Right lobe of liver (tissue), 6 donors: ENCODE data around the gene GJB2. TPM values are rescaled to one million over a fixed set of nuclear protein-coding genes. Genes with fewer than 3 reads are reported as not detected.

ENCODE experiments used
- ATAC-seq, 4 donors: fragments of 200-7000 bp; cut with Tn5 transposase; one replicate each; pipeline ENCODE4 v1.9.1; 2020; ENCODE audit warnings: mild to moderate bottlenecking in 4 of 4, moderate library complexity in 4 of 4
- DNase-seq, 3 donors: peaks; one replicate each; pipeline ENCODE4 v3.0.0-alpha.2; 2020
- H3K27ac ChIP-seq, 3 donors: fragments of 200-600 bp; one replicate each; pipeline ENCODE4 v1.8.0; 2022
- H3K27me3 ChIP-seq, 2 donors: fragments of 200-600 bp; one replicate each; pipeline ENCODE4 v1.8.0; 2022
- H3K36me3 ChIP-seq, 4 donors: fragments of 200-600 bp; sonication (generic) in 1 of 4; one replicate each; pipeline versions ENCODE4 v1.5.1 to v1.8.0; 2017 to 2022; ENCODE audit warnings: control low read depth in 1 of 4
- H3K4me1 ChIP-seq, 4 donors: fragments of 200-600 bp; sonication (generic) in 1 of 4; one replicate each; pipeline versions ENCODE4 v1.5.1 to v1.8.0; 2017 to 2022; ENCODE audit warnings: control low read depth in 1 of 4
- H3K4me3 ChIP-seq, 3 donors: fragments of 200-600 bp; one replicate each; pipeline ENCODE4 v1.8.0; 2022
- H3K9me3 ChIP-seq, 4 donors: fragments of 200-600 bp; sonication (generic) in 1 of 4; one replicate each; pipeline versions ENCODE4 v1.5.1 to v1.8.0; 2017 to 2022; ENCODE audit warnings: control low read depth in 1 of 4
- POLR2A ChIP-seq: fragments of 450-650 bp; IDR thresholded peaks from one replicate; pipeline ENCODE4 v1.6.1; 2017; ENCODE audit warnings: antibody characterized with exemption, mild to moderate bottlenecking
- WGBS: methylation state at CpG from one replicate; pipeline ENCODE4 v1.1.6; 2018; ENCODE audit warnings: low coverage, low lambda C conversion rate; ENCODE audit not compliant: insufficient coverage; ENCODE audit errors: missing lambda C conversion rate; 5-methylcytosine and 5-hydroxymethylcytosine counted together
- intact Hi-C, 2 donors: fragments of 100-400 bp; cut with DNase I; formaldehyde crosslinking; loops; one replicate each; pipeline versions ENCODE4 v1.11.2 to v1.14.1; 2022
- total RNA-seq, 6 experiments: library from RNA; depleted of rRNA in 2 of 6; stranded (reverse); fragments of >200 nt in 2 of 6; fragmentation: NEBNext Ultra II Directional in 3 of 6; extraction: Animal tissue kit (Norgen Biotek cat#: 25700) in 3 of 6; gene quantifications; one replicate each; pipeline versions ENCODE4 v1.1.0 to v1.2.4, GENCODE V29; 2016 to 2023
- TF ChIP-seq, protein P1 (sequence below), 4 donors: fragments of 200-600 bp in 3 of 4; fragments of 450-650 bp in 1 of 4; IDR thresholded peaks; one replicate each; pipeline versions ENCODE4 v1.5.1 to v1.8.0; 2016 to 2022; ENCODE audit warnings: antibody characterized with exemption in 4 of 4, mild to moderate bottlenecking in 2 of 4
- donor health status: DM: no; HTN: yes; CAD: no.
- donor health status: DM: no; HTN: no; CAD: no.
- donor health status: DM: no; HTN: no; CAD: no.
- donor health status: DM: no; HTN: yes; CAD: no.
- donor health status: DM: no; HTN: yes; CAD: no.

The GJB2 gene
- total RNA-seq, 6 experiments from 2014 or later = 21.8 to 40.0 (median 30.0) TPM

DNA sequence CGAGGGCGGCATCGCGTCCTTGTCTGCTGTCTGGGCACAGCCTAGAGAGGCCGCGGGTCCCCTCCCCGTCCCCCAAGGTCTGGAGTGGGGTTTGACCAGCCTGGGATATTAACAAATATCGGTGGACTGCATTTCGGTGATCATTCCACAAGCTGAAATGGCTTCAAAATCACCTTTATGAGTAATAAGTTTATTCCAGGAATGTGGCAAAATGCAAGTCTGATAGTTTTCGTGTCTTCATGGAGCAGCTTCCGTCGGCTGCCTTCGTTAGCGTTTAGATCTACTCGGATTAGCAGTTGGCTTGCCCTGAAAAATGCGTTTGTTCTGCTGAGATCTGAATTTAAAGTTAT, 30.8 kb downstream of the GJB2 start:
- no peak overlapping the region for H3K4me3 ChIP-seq
- ATAC-seq = no peak
- TF ChIP-seq, protein P1, sequence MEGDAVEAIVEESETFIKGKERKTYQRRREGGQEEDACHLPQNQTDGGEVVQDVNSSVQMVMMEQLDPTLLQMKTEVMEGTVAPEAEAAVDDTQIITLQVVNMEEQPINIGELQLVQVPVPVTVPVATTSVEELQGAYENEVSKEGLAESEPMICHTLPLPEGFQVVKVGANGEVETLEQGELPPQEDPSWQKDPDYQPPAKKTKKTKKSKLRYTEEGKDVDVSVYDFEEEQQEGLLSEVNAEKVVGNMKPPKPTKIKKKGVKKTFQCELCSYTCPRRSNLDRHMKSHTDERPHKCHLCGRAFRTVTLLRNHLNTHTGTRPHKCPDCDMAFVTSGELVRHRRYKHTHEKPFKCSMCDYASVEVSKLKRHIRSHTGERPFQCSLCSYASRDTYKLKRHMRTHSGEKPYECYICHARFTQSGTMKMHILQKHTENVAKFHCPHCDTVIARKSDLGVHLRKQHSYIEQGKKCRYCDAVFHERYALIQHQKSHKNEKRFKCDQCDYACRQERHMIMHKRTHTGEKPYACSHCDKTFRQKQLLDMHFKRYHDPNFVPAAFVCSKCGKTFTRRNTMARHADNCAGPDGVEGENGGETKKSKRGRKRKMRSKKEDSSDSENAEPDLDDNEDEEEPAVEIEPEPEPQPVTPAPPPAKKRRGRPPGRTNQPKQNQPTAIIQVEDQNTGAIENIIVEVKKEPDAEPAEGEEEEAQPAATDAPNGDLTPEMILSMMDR (IDR thresholded peaks at IDR 0.05) = no peak
- no peak for TF ChIP-seq POLR2A
- intact Hi-C loops = no loop called here
- no peaks in the 10 kb centered on the region for H3K36me3 ChIP-seq
- no peak overlapping the region for H3K27ac ChIP-seq
- no peaks in the 10 kb centered on the region for H3K9me3 ChIP-seq
- 68% methylated on average over 10 of the region's 16 CpGs for WGBS
- no peak for DNase-seq
- peaks cover 0 to 13% (median 0%) of the 10 kb centered on the region in 4 donors for H3K4me1 ChIP-seq
- H3K27me3 ChIP-seq = peaks cover 4 to 47% of the 10 kb centered on the region in 2 donors

DNA sequence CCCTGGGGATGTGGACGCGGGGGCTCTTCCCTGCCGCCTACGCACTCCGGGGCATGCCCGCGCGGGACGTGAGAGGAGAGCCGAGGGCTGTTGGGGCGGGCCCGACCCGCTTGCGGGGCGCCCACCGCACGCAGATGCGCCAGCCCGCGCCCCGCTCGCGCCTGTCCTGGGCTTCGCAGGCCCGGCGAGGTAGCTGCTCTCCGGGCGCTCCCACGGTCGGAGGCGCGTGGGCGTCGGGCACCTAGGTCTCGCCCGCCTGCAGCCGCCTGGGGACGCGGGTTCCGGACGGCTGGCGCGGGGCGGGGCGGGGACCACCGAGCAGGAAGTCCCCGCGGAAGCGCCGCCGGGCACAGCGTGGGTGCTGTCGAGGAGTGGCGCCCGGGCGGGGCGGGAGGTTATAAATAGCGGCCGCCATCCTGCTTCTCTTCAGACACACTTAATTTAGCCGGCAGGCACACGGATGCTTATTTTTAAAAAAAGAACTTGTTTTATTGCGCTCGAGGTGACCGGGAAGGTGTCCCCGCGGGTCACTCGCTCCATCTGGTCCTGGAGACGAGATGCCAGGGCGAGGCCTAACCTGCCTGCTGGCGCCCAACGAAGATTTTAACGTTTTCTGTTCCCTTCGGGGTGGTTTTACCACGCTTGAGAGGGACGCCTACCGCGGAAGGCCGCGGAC, 31.3 kb downstream of the GJB2 start:
- Histone ChIP-seq H3K36me3 (no peaks in the 10 kb centered on the region), H3K9me3 (no peaks in the 10 kb centered on the region), H3K27me3 (peaks cover 4 to 47% of the 10 kb centered on the region in 2 donors), H3K4me3 (peak overlapping the region; percentile 13 to 38 (median 30)), H3K4me1 (peaks cover 0 to 13% (median 0%) of the 10 kb centered on the region in 4 donors), H3K27ac (no peak overlapping the region)
- DNase-seq (no peak), ATAC-seq (no peak)
- WGBS = 7% methylated on average over 17 of the region's 79 CpGs
- intact Hi-C loops = no loop called here
- TF ChIP-seq, protein P1 (IDR thresholded peaks at IDR 0.05) = no peak
- no peak for TF ChIP-seq POLR2A

DNA sequence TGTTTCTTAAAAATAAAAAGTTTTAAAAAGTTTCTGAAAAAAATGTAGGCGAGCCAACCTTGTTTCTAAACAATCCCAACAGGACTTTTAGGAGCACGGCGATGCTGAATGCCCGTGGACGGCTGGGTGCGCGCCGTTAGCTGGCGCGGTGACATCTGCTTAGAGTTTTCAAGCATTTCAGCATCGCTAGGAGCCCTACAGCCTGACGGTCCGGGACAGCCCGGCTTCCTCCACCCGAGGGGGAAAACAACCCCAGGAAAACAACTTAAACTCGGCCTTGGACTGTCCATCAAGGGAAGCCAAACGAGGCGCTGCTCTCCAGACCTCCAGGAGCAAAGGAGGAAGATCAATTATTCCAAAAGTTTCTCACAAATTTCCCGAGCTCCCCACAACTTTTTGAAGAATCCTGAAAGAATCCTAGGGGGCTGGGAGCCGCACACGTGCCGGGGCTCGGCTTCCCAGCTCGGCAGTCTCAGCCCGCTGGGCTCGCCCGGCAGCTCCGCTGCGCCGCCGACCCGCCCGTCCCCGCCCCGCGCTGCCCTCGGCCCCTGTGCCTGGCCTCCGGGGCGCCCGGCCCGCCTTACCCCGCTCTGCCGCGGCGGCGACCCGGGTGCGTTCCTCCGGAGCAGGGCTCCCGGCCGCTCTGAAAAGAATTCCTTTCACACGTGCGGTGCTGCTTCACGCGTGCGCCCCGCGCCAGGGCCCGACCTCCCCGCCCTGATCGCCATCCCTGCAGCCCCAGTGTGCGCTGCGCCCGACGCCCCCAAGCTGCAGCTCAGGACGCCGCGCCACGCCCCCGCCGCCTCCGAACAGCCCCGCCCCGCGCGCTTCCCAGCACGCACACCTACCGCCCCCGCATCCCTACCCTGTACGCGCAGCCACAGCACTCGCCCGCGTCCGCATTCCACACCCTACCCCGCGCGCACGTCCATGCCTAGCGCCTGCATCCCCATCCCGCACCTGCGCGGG, 32.1 kb downstream of the GJB2 start, which contains the start of gene GJA3:
Gene GJA3, minus strand, starts transcription at position 747 of the 969 bp plus-strand sequence. CDS start 17,764 bp downstream, outside the sequence.
- WGBS = under 1% methylated on average over 41 of the region's 93 CpGs
- intact Hi-C loops = no loop called here
- Histone ChIP-seq H3K9me3 (no peaks in the 10 kb centered on the region), H3K4me1 (peaks cover 0 to 13% (median 0%) of the 10 kb centered on the region in 4 donors), H3K36me3 (no peaks in the 10 kb centered on the region), H3K27me3 (peaks cover 4 to 47% of the 10 kb centered on the region in 2 donors), H3K27ac (no peak within 1 kb of the TSS), H3K4me3 (peak within 1 kb of the TSS; percentile 13 to 38 (median 30))
- ATAC-seq (peak; percentile 33 to 49 (median 42)), DNase-seq (peak in 1 of 3 donors; percentile 53)
- TF ChIP-seq, protein P1 (IDR thresholded peaks at IDR 0.05) = no peak
- no peak for TF ChIP-seq POLR2A

DNA sequence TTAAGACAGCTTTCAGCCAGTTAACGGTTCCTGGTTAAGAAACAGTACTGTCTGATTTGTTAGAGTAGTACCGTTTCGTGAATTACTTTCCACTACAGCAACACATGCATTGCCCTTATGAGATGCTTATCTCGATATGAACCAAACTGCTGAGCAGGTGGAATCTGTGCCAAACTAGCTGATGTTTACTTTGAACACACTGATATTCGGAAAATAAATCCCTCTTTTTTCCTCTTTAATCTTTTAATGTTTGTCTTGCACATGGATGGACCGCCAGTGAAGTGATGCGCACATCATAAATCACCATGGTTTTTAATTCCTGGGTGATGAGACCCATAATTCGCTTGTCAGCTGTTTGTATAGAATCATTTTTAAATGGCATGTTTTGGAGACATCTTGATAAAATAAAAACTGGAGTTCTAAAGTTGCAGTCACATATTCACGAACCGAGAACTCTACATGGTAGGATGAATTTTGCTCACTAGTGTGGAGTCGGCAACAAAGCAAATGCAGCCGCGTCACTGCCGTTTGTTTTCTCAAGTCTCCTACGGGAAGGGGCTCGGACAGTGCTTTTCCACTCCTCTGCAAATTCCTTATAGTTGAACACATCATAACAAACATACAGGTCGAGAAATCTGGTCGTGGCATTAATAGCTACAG, 33.0 kb downstream of the GJB2 start:
- intact Hi-C loops = no loop called here
- no peaks in the 10 kb centered on the region for H3K36me3 ChIP-seq
- WGBS = 27% methylated on average over 18 of the region's 18 CpGs

More for the DNA sequence above, 33.0 kb downstream of the GJB2 start:
- Histone ChIP-seq H3K4me3 (no peak overlapping the region), H3K4me1 (peaks cover 0 to 13% (median 0%) of the 10 kb centered on the region in 4 donors), H3K27me3 (peaks cover 4 to 47% of the 10 kb centered on the region in 2 donors), H3K27ac (no peak overlapping the region), H3K9me3 (no peaks in the 10 kb centered on the region)
- ATAC-seq (no peak), DNase-seq (no peak)
- TF ChIP-seq, protein P1 (IDR thresholded peaks at IDR 0.05) = no peak
- TF ChIP-seq POLR2A = no peak
